Endothelial cell (in vitro differentiated cells): Measurements from ENCODE around the gene REPIN1. TPM values are rescaled to one million over a fixed set of nuclear protein-coding genes. Genes with fewer than 3 reads are reported as not detected.

Experiments
- DNase-seq: peaks from one replicate; pipeline ENCODE4 v3.0.0; 2021; ENCODE audit warnings: low spot score
- H3K27ac Mint-ChIP-seq: one replicate; pipeline ENCODE4 v1.8.0; 2021; ENCODE audit warnings: mixed read lengths, inconsistent platforms; ENCODE audit not compliant: unreplicated experiment
- H3K27me3 Mint-ChIP-seq: one replicate; pipeline ENCODE4 v1.8.0; 2021; ENCODE audit warnings: mild to moderate bottlenecking, moderate library complexity, mixed read lengths, inconsistent platforms; ENCODE audit not compliant: unreplicated experiment
- H3K36me3 Mint-ChIP-seq: one replicate; pipeline ENCODE4 v1.8.0; 2021; ENCODE audit warnings: mild to moderate bottlenecking, low read depth, mixed read lengths, inconsistent platforms; ENCODE audit not compliant: unreplicated experiment
- H3K4me1 Mint-ChIP-seq: one replicate; pipeline ENCODE4 v1.8.0; 2021; ENCODE audit warnings: mild to moderate bottlenecking, mixed read lengths, inconsistent platforms; ENCODE audit not compliant: unreplicated experiment
- H3K4me3 Mint-ChIP-seq: one replicate; pipeline ENCODE4 v1.8.0; 2021; ENCODE audit warnings: mild to moderate bottlenecking, mixed read lengths, inconsistent platforms; ENCODE audit not compliant: unreplicated experiment
- H3K9me3 Mint-ChIP-seq: one replicate; pipeline ENCODE4 v1.8.0; 2021; ENCODE audit warnings: mixed read lengths, inconsistent platforms; ENCODE audit not compliant: unreplicated experiment
- CTCF ChIP-seq: fragments of 200-600 bp; sonication (generic); IDR thresholded peaks from one replicate; pipeline ENCODE4 v1.5.0; 2021; ENCODE audit warnings: antibody characterized with exemption; ENCODE audit not compliant: unreplicated experiment
- total RNA-seq: library from RNA; stranded (reverse); fragmentation: NEBNext Ultra II Directional; extraction: Animal tissue kit (Norgen Biotek cat#: 25700); gene quantifications from one replicate; pipeline ENCODE4 v1.2.1, GENCODE V29; 2021; ENCODE audit not compliant: unreplicated experiment

The REPIN1 gene
- total RNA-seq, 1 donor from 2014 or later: 138 TPM

- TF ChIP-seq CTCF: no peak
- H3K4me3 Mint-ChIP-seq: no peak overlapping the region
- peaks cover 12% of the 10 kb centered on the region for H3K27me3 Mint-ChIP-seq
- H3K4me1 Mint-ChIP-seq: peaks cover 10% of the 10 kb centered on the region
- H3K36me3 Mint-ChIP-seq: peaks cover 2% of the 10 kb centered on the region
- no peaks in the 10 kb centered on the region for H3K9me3 Mint-ChIP-seq
- H3K27ac Mint-ChIP-seq: no peak overlapping the region
- DNase-seq: no peak
Observed at GRCh38 chr7:150337179-150337578, 31.4 kb upstream of the REPIN1 start.

GRCh38 chr7:150337659-150338081 is 31.0 kb upstream of the REPIN1 start:
- Mint-ChIP-seq H3K27ac (no peak overlapping the region), H3K4me3 (no peak overlapping the region), H3K4me1 (peaks cover 11% of the 10 kb centered on the region), H3K36me3 (peaks cover 4% of the 10 kb centered on the region), H3K9me3 (no peaks in the 10 kb centered on the region), H3K27me3 (peaks cover 14% of the 10 kb centered on the region)
- no peak for DNase-seq
- TF ChIP-seq CTCF: no peak

GRCh38 chr7:150338166-150338829 is 30.3 kb upstream of the REPIN1 start:
- Mint-ChIP-seq H3K27me3 (peaks cover 10% of the 10 kb centered on the region), H3K36me3 (peaks cover 4% of the 10 kb centered on the region), H3K9me3 (no peaks in the 10 kb centered on the region), H3K27ac (no peak overlapping the region), H3K4me3 (no peak overlapping the region), H3K4me1 (peaks cover 11% of the 10 kb centered on the region)
- TF ChIP-seq CTCF: no peak
- no peak for DNase-seq

GRCh38 chr7:150339409-150339809 is 29.2 kb upstream of the REPIN1 start:
- TF ChIP-seq CTCF: no peak

GRCh38 chr7:150340024-150340749 is 28.4 kb upstream of the REPIN1 start:
- Mint-ChIP-seq H3K27ac (no peak overlapping the region), H3K9me3 (peaks cover 5% of the 10 kb centered on the region), H3K36me3 (peaks cover 11% of the 10 kb centered on the region), H3K27me3 (peaks cover 10% of the 10 kb centered on the region), H3K4me3 (no peak overlapping the region), H3K4me1 (peaks cover 9% of the 10 kb centered on the region)
- TF ChIP-seq CTCF: no peak
- no peak for DNase-seq

More at GRCh38 chr7:150339409-150339809, 29.2 kb upstream of the REPIN1 start:
- Mint-ChIP-seq H3K27me3 (peaks cover 10% of the 10 kb centered on the region), H3K27ac (no peak overlapping the region), H3K4me1 (peaks cover 11% of the 10 kb centered on the region), H3K36me3 (peaks cover 11% of the 10 kb centered on the region), H3K4me3 (peak overlapping the region; percentile 56), H3K9me3 (peaks cover 5% of the 10 kb centered on the region)
- DNase-seq: no peak
